ENCODE data around the gene COQ5.

Gene COQ5

GRCh38 chr12:120495731-120496412 lies 33.1 kb downstream of the COQ5 start, which contains the start of gene DYNLL1 (continued):
- TF ChIP-seq ZNF157 (tag by site-specific recombination; IDR thresholded peaks at IDR 0.05): no peak
- no peak for TF ChIP-seq ZNF302 (tag by site-specific recombination; IDR thresholded peaks at IDR 0.05; ENCODE audit: low read depth)
- peak; percentile 58; the same call in 1 of the 2 replicates for TF ChIP-seq ZNF518A (tag by site-specific recombination; conservative IDR thresholded peaks at IDR 0.05; ENCODE audit: low read depth)
- TF ChIP-seq MZF1 (tag by site-specific recombination; IDR thresholded peaks at IDR 0.05; ENCODE audit: borderline replicate concordance): no peak
- TF ChIP-seq AEBP2 (tag by site-specific recombination; IDR thresholded peaks at IDR 0.05; ENCODE audit: borderline replicate concordance): no peak
- TF ChIP-seq PATZ1 (tag by site-specific recombination; IDR thresholded peaks at IDR 0.05): peak; percentile 78
- peak; percentile 78 for TF ChIP-seq KLF9 (tag by site-specific recombination; IDR thresholded peaks at IDR 0.05; ENCODE audit: low read depth)
- TF ChIP-seq ZNF76 (tag by site-specific recombination; IDR thresholded peaks at IDR 0.05; ENCODE audit: borderline replicate concordance, low read depth): peak; percentile 94
- TF ChIP-seq ZNF23 (tag by site-specific recombination; IDR thresholded peaks at IDR 0.05; ENCODE audit: borderline replicate concordance): no peak
- peak; percentile 43; the same call in 1 of the 2 replicates for TF ChIP-seq ZNF391 (tag by site-specific recombination; IDR thresholded peaks at IDR 0.05; ENCODE audit: borderline replicate concordance, low read depth)
- peak; percentile 70 for TF ChIP-seq KLF8 (tag by site-specific recombination; IDR thresholded peaks at IDR 0.05)

GRCh38 chr12:120495186-120495730 lies 33.7 kb downstream of the COQ5 start:
- ChIA-PET CTCF (interaction anchor here (0.8 to 1.4 kb wide), 4 partner anchors 25 to 81 kb away, joined by 3 to 5 read pairs (median 3); partner anchors contain the start of gene SRSF9), POLR2A (interaction anchor here (0.6 to 3.0 kb wide), 19 partner anchors 9 to 291 kb away, joined by 3 to 38 read pairs (median 7); partner anchors contain the start of genes COQ5, POP5, SIRT4 and SRSF9)
- Histone ChIP-seq H3K27ac (ENCODE audit: extremely low read depth, low read depth, low read length) (no peak overlapping the region), H3K9me3 (ENCODE audit: control insufficient read depth, insufficient read depth, low read depth, low read length) (no peaks in the 10 kb centered on the region), H3K4me3 (ENCODE audit: low read depth, low read length) (peak overlapping the region; percentile 56), H3K4me1 (ENCODE audit: control insufficient read depth, insufficient read depth, low read length) (peaks cover 3% of the 10 kb centered on the region; the same call in 1 of the 2 replicates), H3K36me3 (ENCODE audit: control insufficient read depth in 2 of 2, insufficient read depth in 1 of 2, low read length in 2 of 2) (peaks cover 0 to 31% of the 10 kb centered on the region in 2 experiments)
- TF ChIP-seq PBX3 (CRISPR knock-in tag; IDR thresholded peaks at IDR 0.05) (0 out of 2 replicates have a peak, but pooled peaks have one; percentile 3), ZNF473 (tag by site-specific recombination; IDR thresholded peaks at IDR 0.05) (no peak), ZBTB48 (tag by site-specific recombination; IDR thresholded peaks at IDR 0.05) (peak; percentile 60), ZSCAN30 (tag by site-specific recombination; IDR thresholded peaks at IDR 0.05) (no peak), ZNF37A (tag by site-specific recombination; IDR thresholded peaks at IDR 0.05) (no peak)
